ENCODE data around the gene TMEFF1.

TMEFF1 gene

GRCh38 chr9:100578610-100579009 lies 105.7 kb downstream of the TMEFF1 start:
- no peak for DNase-seq

DNA sequence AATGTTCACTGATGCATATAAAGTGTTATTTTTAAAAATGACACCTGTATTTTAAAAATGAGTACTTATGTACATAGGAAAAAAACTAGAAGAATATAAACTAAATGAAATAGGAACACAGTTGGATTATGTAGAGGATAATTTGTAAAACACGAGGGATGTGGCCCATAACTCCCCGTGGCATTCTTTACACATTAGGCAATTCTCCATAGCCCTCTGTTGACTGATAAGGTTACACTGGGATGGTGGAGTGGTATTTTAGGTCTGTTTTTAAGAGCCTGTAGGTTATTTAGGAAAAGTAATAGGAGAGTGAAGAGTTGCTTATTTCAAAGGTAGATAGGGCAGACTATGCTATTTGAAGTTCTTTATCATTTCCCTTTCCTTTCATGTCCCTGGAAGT lies 106.7 kb downstream of the TMEFF1 start:
- no peak for DNase-seq

- DNase-seq, result no peak
Observed at GRCh38 chr9:100580257-100580656, 107.3 kb downstream of the TMEFF1 start.

GRCh38 chr9:100581081-100581480 lies 108.1 kb downstream of the TMEFF1 start:
- DNase-seq, result no peak

GRCh38 chr9:100581661-100582060 lies 108.7 kb downstream of the TMEFF1 start:
- no peak for DNase-seq

GRCh38 chr9:100583014-100583802 lies 110.3 kb downstream of the TMEFF1 start:
- DNase-seq, result no peak

- DNase-seq, result no peak
Observed at GRCh38 chr9:100584951-100585350, 112.0 kb downstream of the TMEFF1 start.

DNA sequence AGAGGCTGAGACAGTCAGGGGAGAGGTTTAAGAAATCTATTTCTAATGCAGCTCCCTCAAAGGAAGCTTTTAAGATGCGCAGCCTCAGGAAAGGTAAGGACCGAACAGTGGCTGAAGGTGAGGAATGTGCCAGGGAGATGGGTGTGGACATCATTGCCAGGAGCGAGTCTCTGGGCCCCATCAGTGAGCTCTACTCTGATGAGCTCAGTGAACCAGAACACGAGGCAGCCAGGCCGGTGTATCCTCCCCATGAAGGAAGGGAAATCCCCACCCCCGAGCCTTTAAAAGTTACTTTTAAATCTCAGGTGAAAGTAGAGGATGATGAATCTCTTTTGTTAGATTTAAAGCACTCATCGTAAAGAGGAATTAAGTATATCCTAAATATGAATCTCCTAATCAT lies 113.1 kb downstream of the TMEFF1 start:
- no peak for DNase-seq

DNA sequence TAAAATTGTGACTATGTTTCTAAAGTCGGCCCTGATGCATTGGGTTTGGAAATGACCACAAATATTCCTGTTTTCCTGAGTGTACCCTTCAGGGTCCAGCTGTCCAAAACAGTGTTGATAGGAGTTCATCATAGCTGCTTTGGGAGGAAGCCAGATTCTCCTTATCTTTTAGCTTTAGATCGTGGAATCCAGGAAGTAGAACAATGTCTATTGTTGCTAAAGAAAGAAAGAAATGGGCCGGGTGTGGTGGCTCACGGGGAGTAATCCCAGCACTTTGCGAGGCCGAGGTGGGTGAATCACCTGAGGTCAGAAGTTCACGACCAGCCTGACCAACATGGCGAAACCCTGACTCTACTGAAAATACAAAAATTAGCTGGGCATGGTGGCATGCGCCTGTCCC lies 114.4 kb downstream of the TMEFF1 start:
- no peak for DNase-seq

DNA sequence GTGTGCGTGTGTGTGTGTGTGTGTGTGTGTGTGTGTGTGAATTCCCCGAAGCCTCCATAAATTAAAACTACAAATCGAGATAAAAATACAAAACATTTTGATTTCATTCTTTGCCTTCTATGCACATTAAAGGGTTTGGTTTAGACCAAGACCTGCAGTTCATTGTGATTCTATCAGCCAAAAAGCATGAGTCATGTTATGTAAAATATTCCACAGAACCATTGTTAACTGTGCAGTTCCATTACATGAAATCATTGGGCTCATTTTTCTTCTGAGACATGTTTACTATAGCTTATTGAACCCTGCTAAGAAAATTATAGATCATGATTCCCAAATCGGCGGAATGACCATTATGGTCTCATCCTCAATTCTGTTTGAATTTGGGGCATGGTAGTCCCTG lies 116.6 kb downstream of the TMEFF1 start:
- no peak for DNase-seq

DNA sequence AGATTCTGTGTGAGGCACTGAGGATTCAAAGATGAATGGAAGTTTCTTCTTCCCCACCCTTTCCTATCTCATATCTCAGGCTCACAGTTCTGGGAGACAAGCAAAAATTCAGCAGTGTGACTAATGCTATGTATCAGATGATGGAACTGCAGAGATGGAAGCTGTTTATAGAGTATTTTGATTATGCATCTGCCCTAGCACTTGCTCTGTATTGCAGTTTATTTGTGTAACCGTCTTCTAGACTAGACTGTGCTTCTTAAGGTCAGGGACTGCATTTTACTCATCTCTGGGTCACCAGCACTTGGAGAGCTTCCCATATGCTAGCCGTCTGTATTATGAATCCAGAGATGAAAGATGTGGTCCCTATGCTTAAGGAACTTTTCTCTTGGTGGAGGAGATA lies 117.5 kb downstream of the TMEFF1 start:
- no peak for DNase-seq

DNA sequence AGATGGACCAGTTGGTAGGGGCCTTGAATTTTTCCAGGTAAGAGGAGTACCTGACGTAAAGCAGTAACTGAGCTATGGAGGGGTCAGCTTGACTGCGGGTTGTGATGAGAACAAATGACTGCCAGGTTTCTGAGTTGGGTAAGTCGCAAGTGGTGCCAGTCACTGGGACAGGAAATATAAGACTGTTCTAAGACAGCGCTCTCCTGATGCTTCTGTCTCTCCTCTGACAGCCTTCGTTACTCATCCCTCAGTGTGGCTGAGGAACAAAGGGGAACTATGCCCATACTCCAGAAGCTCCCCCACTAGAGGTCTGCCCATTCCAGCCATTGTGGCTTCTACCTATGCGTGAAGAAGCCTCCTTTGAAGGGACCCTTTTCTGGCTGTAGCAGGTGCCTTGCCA lies 118.2 kb downstream of the TMEFF1 start:
- no peak for DNase-seq

DNA sequence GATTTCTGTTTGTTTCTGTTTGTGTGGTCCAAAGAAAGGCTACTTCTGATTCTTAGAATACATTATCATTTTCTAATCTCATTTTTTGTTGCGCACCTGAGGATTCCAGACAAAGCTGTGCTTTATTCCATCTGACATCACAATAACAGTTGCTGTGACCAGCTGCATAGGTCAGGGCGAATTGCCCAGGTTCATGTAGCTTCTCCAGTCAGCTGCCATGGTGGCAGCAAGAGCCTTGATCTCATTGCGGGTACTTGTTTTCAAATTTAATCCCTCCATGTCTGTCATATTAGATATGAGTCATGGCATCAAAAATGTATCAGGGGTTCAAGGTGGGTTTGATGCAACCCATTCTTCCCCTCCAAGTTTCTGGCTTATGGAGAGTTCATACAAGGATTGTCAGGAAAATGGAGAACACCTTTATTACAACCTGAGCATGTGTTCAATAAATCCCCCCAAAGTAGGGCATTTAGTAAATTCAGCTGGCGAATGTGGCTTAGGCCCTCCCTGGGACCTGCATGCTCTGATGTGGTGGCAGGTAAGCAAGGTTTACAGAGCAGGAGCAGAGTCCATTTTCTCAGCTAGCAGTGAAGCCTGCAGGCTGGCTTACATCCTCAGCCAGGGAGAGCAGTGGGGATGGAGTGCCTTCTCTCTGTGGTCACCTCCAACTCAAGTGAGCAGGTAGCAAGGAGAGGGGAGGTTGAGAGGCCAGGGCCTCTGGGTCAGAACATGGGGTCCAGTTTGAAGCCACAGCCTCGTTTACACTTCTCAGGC lies 118.9 kb downstream of the TMEFF1 start:
- DNase-seq, result no peak

DNA sequence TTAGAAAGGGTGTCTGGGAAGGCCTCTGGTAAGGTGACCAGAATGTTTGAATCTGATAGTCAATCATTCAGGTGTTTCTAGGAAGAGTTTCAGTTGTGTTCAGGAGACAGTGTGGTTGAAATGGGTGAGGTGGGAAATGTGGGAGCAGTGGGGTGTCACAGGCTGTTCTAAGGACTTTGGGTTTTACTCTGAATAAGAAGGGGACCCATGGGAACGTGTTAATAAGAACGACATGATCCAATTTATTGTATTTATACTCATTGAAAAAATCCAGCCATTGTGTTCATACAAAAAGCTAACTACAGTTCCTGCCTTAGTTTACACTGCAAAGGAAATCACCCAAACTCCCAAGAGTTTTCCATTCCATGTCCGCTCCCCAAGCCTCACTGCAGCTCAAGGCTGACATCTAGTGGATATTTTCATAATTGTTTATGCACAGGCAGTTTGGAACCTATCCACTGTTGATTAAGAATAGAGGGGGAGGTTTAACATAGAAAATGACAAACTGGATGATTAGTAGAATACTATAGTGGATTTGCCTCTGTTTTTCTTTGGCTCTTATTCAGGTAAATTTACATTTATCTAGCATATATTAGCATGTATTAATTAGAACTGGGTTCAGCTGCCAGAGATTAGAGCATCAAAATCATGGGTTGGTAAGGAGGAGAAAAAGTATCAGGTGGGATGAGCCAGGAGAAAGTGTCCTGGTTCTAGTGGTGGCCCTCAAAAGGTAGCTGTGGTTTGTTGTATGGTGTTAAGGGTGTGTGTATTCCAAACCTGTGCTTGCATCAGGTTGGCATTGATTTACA lies 122.6 kb downstream of the TMEFF1 start:
- DNase-seq, result peak; percentile 62

DNA sequence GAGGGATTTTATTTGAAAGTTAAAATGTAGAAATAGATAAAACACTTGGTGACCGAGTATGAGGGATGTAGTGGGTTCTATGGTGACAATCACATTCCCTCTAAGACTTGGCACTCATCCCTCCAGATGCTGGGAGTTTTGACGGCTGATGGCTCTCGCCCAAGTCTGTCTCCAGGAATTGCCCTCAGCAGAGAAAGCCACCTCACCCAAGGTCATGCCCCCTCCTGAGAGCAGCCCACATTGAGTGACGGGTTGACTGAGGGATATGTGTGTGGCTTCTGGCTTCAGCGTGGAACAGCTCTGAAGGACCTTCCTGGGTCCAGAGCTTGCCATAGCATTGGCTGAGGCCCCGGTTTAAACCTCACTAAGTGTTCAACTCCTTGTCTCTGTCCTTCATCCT lies 124.3 kb downstream of the TMEFF1 start:
- DNase-seq, result no peak

DNA sequence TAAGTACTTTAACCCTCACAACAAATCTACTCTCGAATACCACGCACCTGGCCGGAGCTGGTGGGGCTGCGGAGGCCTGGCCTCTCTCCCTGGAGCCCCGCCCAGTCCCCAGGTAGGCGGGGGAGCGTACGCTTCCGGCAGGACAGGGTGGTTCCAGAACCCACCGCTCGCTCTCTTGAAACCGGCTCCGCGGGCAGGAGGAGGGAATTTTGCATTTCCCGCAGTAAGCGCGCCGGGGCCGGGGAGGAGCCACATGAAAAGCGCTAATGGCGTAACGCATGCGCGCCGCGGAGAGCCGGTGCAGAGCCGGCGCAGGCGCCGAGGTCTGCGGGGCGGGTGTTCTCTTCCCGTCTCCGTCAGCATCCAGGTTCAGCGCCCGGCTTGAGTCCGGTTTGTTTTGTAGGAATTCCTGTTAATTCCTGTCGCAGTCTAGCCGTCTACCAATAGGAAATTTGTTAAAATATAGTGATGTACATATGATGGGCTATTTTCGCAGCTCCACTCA lies 125.7 kb downstream of the TMEFF1 start:
- DNase-seq, result peak; percentile 80

DNA sequence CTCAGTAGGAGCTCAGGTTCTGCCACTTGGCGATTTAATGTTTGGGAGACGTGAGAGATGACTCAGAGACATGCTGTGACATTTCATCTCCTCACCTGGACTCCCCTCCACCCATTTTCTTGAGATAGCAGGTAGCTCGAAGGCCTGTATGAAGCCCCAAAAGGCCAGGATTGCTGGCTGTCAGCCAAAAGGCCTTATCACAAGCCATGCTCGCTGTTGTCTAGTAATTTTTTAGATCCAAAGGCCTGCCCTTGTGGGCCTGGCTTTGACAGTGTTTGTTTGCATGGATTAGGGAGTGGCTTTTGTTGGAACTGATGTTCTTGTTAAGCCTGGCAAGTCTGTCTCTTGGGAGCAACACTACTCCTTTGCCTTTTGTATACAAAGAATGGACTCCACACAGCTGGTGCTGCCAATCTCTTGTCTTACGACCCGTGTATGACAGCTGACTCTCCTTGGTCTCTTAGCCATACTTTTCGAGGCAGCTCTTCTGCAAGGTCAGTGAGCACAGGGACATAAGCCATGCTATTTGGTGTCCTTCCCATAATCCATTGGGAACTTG lies 127.7 kb downstream of the TMEFF1 start:
- DNase-seq, result no peak

- peak; percentile 67 for DNase-seq
Observed at GRCh38 chr9:100601216-100601615, 128.3 kb downstream of the TMEFF1 start.

- DNase-seq, result peak; percentile 70
Observed at GRCh38 chr9:100602342-100602801, 129.4 kb downstream of the TMEFF1 start.

GRCh38 chr9:100605405-100605804 lies 132.5 kb downstream of the TMEFF1 start:
- DNase-seq, result no peak

DNA sequence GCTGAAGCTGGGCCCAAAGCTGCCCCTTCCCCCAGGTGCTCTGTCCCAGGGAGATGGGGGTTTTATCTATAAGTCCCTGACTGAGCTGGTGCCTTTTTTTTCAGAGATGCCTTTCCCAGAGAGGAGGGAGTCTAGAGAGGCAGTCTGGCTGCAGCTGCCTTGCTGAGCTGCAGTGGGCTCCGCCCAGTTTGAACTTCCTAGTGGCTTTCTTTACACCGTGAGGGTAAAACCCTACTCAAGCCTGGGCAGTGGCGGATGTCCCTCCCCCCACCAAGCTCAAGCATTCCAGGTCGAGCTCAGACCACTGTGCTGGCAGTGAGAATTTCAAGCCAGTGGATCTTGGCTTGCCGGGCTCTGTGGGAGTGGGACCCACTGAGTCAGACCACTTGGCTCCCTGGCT lies 146.2 kb downstream of the TMEFF1 start:
- no peak for DNase-seq

GRCh38 chr9:100619665-100620064 lies 146.7 kb downstream of the TMEFF1 start:
- DNase-seq, result no peak

GRCh38 chr9:100623969-100624368 lies 151.0 kb downstream of the TMEFF1 start:
- DNase-seq, result no peak

All from NCI-H1694 treated with DMSO at 0.1 percent for 48 hours (cell line).